ENCODE results near the gene ADD1.

ADD1 gene

GRCh38 chr4:2820216-2820982, 23.2 kb upstream of the ADD1 start:
- DNase-seq (ENCODE audit: low read depth, low spot score): no peak

DNA sequence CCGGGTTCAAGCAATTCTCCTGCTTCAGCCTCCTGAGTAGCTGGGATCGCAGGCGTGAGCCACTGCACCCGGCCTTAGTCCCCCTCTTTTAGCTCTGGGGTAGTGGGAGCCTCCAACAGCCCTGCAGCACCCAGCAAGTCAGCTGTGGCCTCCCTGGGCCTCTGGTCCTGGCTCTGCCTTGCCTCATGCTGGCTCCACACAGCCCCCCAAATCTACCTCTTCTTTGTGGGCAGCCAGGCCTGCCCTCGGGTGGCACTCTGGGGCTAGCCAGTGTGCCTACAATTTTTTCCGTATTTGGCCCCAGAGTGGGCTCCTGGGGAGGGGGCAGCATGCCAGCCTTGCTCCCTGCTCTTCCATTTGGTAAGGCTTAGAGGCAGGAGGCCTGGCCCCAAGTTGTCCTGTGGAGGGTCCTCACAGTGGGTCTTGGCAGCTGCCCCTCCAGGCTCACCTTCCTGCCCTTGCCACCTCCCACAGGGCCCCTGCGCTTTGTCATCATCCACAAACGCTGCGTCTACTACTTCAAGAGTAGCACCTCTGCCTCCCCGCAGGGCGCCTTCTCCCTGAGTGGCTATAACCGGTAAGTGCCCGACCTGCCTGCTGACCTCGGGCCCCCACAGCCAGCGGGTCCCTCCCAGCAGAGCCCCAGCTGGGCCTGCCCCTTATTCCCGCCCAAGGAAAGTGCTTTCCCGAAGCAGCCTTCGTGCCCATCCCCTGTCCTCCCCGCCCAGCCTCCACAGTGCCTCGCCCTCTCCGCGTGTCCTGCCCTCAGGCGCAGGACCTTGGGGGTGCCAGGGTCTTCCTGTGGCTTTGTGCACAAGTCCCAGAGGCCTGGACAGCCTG, 21.0 kb upstream of the ADD1 start:
- no peak for DNase-seq (ENCODE audit: low read depth, low spot score)

DNA sequence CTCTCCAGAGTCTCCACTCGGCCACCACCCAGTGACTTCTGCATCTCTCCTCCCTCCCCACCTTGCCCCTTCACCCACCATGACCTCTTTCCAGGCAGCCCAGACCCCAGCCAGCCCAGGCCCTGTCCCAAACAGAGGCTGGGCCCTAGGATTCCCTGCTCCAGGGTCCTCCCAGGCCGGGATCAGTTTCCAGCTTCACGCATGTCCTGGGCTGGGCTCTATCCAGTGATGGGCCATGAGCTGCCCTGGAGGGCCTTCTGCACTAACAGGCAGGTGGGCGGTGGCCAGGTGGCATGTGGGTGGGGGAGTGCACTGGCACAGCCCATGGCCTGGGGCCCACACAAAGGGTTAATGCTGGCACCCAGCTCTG, 20.4 kb upstream of the ADD1 start:
- DNase-seq (ENCODE audit: low read depth, low spot score): no peak

- no peak for DNase-seq (ENCODE audit: low read depth, low spot score)
Observed at GRCh38 chr4:2823671-2824328, 19.8 kb upstream of the ADD1 start.

GRCh38 chr4:2824329-2824835, 19.3 kb upstream of the ADD1 start:
- no peak for DNase-seq (ENCODE audit: low read depth, low spot score)

DNA sequence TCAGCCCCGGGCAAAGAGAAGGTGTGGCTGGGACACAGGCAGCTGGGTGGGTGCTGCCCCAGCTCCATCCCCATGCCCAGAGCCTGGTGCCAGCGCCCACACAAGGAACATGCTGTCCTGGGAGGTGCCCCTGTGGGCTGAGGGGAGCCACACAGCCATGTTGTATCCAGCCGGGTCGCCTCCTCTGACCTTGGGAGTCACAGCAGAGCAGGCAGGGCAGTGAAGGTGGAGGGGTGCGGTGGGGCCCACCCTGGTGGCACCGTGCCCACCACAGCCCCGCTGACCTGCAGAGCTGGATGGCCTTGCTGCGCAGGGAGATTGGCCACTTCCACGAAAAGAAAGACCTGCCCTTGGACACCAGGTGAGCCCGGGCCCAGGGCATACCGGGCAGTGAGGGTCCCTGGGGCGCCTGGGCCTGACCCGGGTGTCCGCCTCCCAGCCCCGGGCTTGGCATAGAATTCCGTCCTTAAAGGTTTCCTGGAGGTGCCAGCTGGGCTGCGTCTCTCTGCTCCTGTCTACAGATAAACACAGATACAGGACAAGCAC, 18.7 kb upstream of the ADD1 start:
- DNase-seq (ENCODE audit: low read depth, low spot score): no peak

- no peak for DNase-seq (ENCODE audit: low read depth, low spot score)
Observed at GRCh38 chr4:2825740-2826139, 17.9 kb upstream of the ADD1 start.

DNA sequence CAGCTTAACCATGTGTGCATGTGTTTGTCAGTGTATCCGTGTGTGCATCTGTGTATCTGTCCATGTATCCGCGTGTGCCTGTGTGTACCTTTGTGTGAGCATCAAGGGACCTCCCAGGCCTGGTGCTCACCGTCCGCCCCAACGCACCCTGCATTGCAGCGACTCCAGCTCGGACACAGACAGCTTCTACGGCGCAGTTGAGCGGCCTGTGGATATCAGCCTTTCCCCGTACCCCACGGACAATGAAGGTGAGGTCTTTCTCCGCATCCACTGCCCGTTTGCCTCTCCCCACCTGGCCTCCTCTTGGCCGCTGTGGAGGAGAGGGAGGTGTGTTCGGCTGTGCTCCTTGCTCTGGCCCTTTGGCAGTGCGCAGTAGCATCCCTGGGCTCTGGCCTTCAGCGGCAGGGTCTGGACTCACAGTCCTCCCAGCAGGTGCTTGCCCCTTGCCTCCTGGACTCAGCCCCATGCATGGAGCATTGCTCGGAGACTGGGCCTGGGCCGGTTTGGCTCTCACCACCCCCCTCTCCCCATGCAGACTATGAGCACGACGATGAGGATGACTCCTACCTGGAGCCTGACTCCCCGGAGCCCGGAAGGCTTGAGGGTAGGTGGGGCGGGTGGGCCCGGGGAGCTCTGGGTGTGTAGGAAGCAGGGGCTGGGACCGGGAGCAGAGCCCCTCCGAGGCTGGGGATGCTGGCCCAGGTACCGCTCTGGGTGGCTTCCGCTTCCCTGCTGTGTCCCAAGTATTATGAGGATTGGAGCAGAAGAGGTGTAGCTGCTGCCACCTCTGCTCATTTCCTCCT, 16.4 kb upstream of the ADD1 start:
- DNase-seq (ENCODE audit: low read depth, low spot score): no peak

DNA sequence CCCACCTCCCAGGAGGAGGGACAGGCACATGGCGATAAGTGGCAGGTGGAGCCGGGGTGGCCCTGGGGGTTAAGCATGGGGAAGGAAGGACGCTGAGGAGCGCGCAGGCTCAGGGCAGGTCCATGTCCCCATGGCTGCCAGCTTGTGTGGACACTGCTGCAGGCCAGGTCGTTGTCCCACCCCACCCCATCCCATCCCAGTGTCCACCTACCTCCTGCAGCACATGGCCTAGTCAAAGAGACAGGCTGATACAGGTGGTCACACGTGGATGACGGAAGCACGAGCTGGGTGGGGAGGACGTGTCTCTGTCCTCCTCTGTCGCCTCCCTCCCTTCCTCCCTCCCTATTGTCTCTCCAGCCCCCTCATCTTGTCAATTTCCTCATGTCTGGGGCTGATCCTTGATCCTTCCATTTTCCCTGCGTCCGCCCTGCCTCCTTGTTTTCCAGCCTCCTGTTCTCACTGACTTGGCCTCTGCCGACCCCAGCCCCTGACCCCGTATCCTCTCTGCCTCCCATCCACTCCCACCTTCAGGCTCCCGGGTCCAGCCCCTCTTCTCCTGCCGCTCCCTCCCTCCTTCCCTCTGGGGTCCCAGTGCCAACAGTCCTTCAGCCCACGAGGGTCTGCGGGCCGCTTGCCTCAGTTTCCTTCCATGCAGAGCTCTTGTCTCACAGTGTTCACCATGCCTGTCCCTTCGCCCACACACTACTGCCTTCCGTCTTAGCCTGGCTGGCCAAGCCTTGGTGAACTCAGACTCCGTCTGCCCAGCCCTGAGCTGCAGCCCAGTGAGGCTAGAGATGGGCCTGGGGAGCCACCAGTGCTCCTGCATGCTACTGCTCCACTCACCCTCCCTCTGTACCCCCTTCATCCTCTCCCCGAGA, 15.5 kb upstream of the ADD1 start:
- DNase-seq (ENCODE audit: low read depth, low spot score): no peak

DNA sequence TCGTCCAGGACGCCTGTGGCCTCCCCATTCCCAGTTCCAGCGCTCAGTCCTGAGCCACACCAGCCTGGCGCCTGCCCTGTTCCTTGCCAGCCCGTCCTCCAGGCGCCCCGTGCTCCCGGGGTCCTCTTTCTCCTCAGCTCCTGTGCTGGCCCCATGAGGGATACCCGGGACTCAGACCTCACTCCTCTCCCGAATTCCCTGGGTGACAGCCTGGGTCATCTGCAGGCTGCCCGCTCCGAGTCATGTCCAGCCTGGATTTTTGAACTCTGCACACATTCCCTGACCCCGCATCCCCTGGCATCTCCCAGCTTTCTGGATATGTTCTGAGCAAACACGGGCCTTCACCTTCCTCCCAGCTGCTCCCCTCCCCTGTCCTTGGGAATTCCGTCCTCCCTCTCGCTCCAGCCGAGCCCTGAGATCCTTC, 14.9 kb upstream of the ADD1 start:
- no peak for DNase-seq (ENCODE audit: low read depth, low spot score)

GRCh38 chr4:2829321-2829932, 14.2 kb upstream of the ADD1 start:
- DNase-seq (ENCODE audit: low read depth, low spot score): no peak

DNA sequence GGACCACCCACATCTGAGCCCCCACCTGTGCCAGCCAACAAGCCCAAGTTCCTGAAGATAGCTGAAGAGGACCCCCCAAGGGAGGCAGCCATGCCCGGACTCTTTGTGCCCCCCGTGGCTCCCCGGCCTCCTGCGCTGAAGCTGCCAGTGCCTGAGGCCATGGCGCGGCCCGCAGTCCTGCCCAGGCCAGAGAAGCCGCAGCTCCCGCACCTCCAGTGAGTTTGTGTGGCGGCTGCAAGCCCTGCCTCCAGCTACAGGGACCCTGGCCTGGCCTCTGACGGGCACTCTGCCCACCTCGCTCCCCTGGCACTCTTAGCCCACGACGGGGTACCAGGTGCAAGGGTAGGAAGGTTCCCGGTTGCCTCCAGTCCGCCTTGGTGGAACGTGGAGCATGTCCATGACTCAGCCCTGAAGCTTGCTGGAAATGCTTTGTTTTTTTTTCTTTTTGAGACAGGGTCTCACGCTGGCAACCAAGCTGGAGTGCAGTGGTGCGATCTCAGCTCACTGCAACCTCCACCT, 13.7 kb upstream of the ADD1 start:
- no peak for DNase-seq (ENCODE audit: low read depth, low spot score)

- DNase-seq (ENCODE audit: low read depth, low spot score): no peak
Observed at GRCh38 chr4:2830632-2831610, 12.7 kb upstream of the ADD1 start.

DNA sequence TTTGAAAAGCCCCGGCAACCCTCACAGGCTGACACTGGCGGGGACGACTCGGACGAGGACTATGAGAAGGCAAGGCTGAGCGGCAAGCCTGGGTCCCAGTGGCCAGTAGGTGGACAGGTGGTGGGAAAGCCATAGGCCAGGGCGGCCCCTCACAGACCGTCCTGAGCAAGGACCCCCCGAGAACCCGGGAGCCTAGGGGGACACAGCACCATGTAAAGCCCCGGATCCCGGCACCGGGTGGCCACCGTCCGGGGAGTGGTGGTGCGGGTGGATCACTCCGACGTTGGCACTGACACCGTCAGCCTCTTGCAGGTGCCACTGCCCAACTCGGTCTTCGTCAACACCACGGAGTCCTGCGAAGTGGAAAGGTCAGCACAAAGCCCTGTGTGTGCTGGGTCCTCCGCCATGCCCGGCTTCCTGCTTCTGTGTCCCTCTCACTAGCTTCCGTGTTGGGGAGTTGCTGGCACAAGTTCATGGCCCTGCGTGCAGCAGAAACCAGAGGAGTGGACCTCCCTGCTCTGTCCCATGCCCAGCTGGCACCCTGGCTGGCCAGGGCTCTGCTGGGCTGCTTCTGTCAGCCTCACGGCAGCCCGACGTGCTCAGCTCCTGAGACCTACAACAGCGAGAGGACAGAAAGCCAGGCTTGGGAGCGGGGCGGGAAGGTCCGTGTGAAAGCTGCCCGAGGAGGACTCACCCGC, 11.9 kb upstream of the ADD1 start:
- no peak for DNase-seq (ENCODE audit: low read depth, low spot score)

DNA sequence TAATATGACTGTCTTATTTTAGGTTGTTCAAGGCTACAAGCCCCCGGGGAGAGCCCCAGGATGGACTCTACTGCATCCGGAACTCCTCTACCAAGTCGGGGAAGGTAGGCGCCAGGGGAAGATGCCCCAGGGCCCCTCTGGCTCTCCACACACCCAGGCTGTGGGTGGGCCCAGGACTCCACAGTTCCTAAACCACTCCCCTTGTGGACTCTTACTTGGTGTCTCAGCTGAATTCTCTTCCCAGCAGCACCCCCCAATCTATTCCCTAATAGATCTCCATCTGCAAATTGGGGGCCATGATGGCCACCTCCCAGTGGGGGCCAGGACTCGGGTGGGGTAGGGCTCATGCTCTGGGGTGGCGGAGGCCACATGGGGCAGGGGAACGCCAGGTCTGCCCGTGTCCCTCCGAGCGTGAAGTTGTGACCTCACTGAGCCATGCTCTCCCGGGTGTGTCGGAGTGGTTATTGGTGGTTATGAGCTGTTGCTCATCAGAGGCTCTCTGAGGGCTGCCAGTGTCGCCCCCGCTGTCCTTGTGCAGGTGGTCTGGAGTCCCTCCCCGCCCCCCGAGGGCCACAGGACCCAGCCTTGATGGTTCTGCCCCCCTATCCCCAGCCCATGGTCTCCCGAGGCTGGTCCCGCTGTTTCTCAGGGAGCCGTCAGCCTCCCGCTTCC, 11.2 kb upstream of the ADD1 start:
- DNase-seq (ENCODE audit: low read depth, low spot score): no peak

DNA sequence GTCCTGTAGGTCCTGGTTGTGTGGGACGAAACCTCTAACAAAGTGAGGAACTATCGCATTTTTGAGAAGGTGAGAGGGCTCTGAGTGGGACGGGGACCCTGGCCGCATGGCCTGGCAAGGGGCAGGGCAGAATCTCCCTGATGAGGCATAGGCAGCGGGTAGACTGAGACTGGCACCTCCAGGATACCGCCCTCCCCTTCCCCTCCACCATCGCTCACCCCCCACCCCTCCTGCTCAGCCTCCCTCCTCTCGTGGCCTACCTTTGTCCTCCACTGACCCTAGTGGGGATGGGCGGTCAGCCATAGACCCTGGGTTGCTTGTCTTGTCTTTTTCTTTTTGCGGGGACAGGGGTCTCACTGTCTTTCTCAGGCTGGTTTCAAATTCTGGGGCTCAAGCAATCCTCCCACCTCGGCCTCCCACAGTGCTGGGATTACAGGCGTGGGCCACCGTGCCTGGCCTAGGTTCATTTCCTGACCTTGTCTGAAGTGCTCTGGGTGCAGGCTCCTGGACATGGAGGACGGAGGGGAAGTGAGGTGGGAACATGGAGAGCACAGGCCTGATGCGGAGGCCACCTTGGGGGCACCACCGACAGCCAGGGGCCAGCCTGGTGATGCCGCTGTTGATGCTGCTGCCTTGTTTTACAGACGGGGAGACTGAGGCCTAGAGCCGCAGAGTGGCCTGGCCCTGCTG, 10.5 kb upstream of the ADD1 start:
- no peak for DNase-seq (ENCODE audit: low read depth, low spot score)

GRCh38 chr4:2833671-2834000, 10.0 kb upstream of the ADD1 start:
- no peak for DNase-seq (ENCODE audit: low read depth, low spot score)

Data from ELF-1 (cell line).